Measurements from ENCODE around the gene RNF17.

RNF17 gene

GRCh38 chr13:24860770-24861169 is 96.8 kb downstream of the RNF17 start:
- DNase-seq, result no peak

- no peak for DNase-seq
Observed at GRCh38 chr13:24861617-24862362, 97.8 kb downstream of the RNF17 start.

GRCh38 chr13:24863748-24864540 is 100.0 kb downstream of the RNF17 start:
- DNase-seq, result no peak

GRCh38 chr13:24864579-24864978 is 100.6 kb downstream of the RNF17 start:
- no peak for DNase-seq

- peak in 2 of 3 donors; percentile 25 to 40 for DNase-seq
Observed at GRCh38 chr13:24865163-24865953, 101.4 kb downstream of the RNF17 start.

- no peak for DNase-seq
Observed at GRCh38 chr13:24866488-24866887, 102.5 kb downstream of the RNF17 start.

GRCh38 chr13:24868874-24869273 is 104.9 kb downstream of the RNF17 start:
- DNase-seq, result no peak

GRCh38 chr13:24870380-24870760 is 106.4 kb downstream of the RNF17 start:
- DNase-seq, result no peak

- DNase-seq, result no peak
Observed at GRCh38 chr13:24875566-24875965, 111.6 kb downstream of the RNF17 start.

GRCh38 chr13:24877531-24877930 is 113.6 kb downstream of the RNF17 start:
- DNase-seq, result no peak

- no peak for DNase-seq
Observed at GRCh38 chr13:24878340-24878739, 114.4 kb downstream of the RNF17 start.

- no peak for DNase-seq
Observed at GRCh38 chr13:24882665-24883064, 118.7 kb downstream of the RNF17 start.

GRCh38 chr13:24887759-24888158 is 123.8 kb downstream of the RNF17 start:
- DNase-seq, result no peak

GRCh38 chr13:24888291-24888931 is 124.4 kb downstream of the RNF17 start:
- DNase-seq, result peak; percentile 8 to 35 (median 21)

GRCh38 chr13:24890256-24890655 is 126.3 kb downstream of the RNF17 start:
- no peak for DNase-seq

- DNase-seq, result no peak
Observed at GRCh38 chr13:24891476-24892108, 127.6 kb downstream of the RNF17 start.

- no peak for DNase-seq
Observed at GRCh38 chr13:24892829-24893228, 128.9 kb downstream of the RNF17 start.

- no peak for DNase-seq
Observed at GRCh38 chr13:24893863-24894262, 129.9 kb downstream of the RNF17 start.

- no peak for DNase-seq
Observed at GRCh38 chr13:24894277-24894971, 130.5 kb downstream of the RNF17 start.

GRCh38 chr13:24894972-24895300 is 131.0 kb downstream of the RNF17 start:
- no peak for DNase-seq

- no peak for DNase-seq
Observed at GRCh38 chr13:24896061-24896460, 132.1 kb downstream of the RNF17 start.

- no peak for DNase-seq
Observed at GRCh38 chr13:24897293-24897692, 133.3 kb downstream of the RNF17 start.
